HepG2 (cell line): Measurements from ENCODE around the gene DYNC2LI1.

ENCODE experiments used
- CREB3 ChIP-seq: sonication (generic); formaldehyde crosslinking; IDR thresholded peaks from 2 replicates; pipeline ENCODE4 v1.5.0; 2020; ENCODE audit warnings: missing genetic modification reagents
- CTCF ChIP-seq: sonication (generic); formaldehyde crosslinking; IDR thresholded peaks from 2 replicates; pipeline ENCODE4 v1.5.0; 2020; ENCODE audit warnings: mild to moderate bottlenecking, missing genetic modification reagents, moderate library complexity
- ELF1 ChIP-seq: sonication (generic); formaldehyde crosslinking; IDR thresholded peaks from 2 replicates; pipeline ENCODE4 v1.4.0; 2020; ENCODE audit warnings: missing genetic modification reagents
- HMGXB3 ChIP-seq: sonication (generic); formaldehyde crosslinking; IDR thresholded peaks from 2 replicates; pipeline ENCODE4 v1.4.0; 2020; ENCODE audit warnings: missing genetic modification reagents, borderline replicate concordance
- MAZ ChIP-seq, 2 experiments: sonication (generic) in 1 of 2; formaldehyde crosslinking in 1 of 2; IDR thresholded peaks; 2 replicates each; pipeline versions ENCODE4 v1.5.0 to v1.6.1; 2012 to 2020; ENCODE audit warnings: low read depth in 2 of 2, mild to moderate bottlenecking in 2 of 2, borderline replicate concordance in 1 of 2, improper control_type of control experiment in 1 of 2, low read length in 1 of 2, missing genetic modification reagents in 1 of 2, moderate library complexity in 1 of 2
- PAX8 ChIP-seq: sonication (generic); formaldehyde crosslinking; IDR thresholded peaks from 2 replicates; pipeline ENCODE4 v1.8.0; 2022; ENCODE audit warnings: mild to moderate bottlenecking, missing genetic modification reagents, borderline replicate concordance
- RBM22 ChIP-seq: fragments of 200-400 bp; formaldehyde crosslinking; optimal IDR thresholded peaks from 2 replicates; pipeline ENCODE3; 2017; ENCODE audit warnings: mild to moderate bottlenecking, low read length, moderate library complexity
- SIN3A ChIP-seq: IDR thresholded peaks from 2 replicates; pipeline ENCODE4 v1.6.1; 2011; ENCODE audit warnings: low read depth, mild to moderate bottlenecking, control low read depth, low read length, borderline replicate concordance
- SMARCE1 ChIP-seq: fragments of 450-650 bp; IDR thresholded peaks from 2 replicates; pipeline ENCODE4 v1.6.1; 2017; ENCODE audit warnings: borderline replicate concordance
- ZFX ChIP-seq: sonication (generic); formaldehyde crosslinking; IDR thresholded peaks from 2 replicates; pipeline ENCODE4 v1.4.0; 2020; ENCODE audit warnings: mild to moderate bottlenecking, low read depth, missing genetic modification reagents, moderate library complexity
- ZNF616 ChIP-seq: sonication (generic); formaldehyde crosslinking; IDR thresholded peaks from 2 replicates; pipeline ENCODE4 v1.5.0; 2020; ENCODE audit warnings: low read depth, mild to moderate bottlenecking, missing genetic modification reagents
- ZNF766 ChIP-seq: sonication (generic); formaldehyde crosslinking; IDR thresholded peaks from 2 replicates; pipeline ENCODE4 v1.5.0; 2020; ENCODE audit warnings: missing genetic modification reagents, borderline replicate concordance

DNA sequence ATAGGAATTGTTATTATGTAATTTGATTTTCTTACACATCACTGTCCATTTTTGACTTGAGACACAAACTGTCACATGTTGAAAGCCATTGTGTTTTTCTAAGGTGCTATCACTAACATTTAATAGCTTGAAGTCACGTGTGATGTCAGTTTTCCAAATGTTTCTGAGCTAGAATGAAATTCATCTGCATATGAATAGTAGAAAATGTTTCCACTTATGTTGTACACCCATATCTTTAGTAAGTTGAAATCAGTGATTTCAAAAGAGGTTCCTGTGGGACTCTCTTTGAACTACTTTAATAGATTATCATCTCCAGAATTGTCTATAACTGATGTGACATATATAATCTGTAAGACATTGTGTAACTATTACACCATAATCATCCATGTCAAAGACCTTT is 37.0 kb downstream of the DYNC2LI1 start:
- TF ChIP-seq HMGXB3 (CRISPR knock-in tag) = no peak
- TF ChIP-seq PAX8 (CRISPR knock-in tag) = no peak
- no peak for TF ChIP-seq MAZ (IDR thresholded peaks at IDR 0.05; ENCODE audit: borderline replicate concordance, low read depth, low read length)
- TF ChIP-seq MAZ (CRISPR knock-in tag; IDR thresholded peaks at IDR 0.05; ENCODE audit: low read depth) = no peak
- TF ChIP-seq ZNF766 (CRISPR knock-in tag) = no peak
- TF ChIP-seq CTCF (CRISPR knock-in tag) = no peak
- no peak for TF ChIP-seq RBM22
- no peak for TF ChIP-seq SIN3A
- no peak for TF ChIP-seq ZFX (CRISPR knock-in tag)
- TF ChIP-seq SMARCE1 = no peak
- TF ChIP-seq ZNF616 (CRISPR knock-in tag) = no peak
- no peak for TF ChIP-seq CREB3 (CRISPR knock-in tag)
- TF ChIP-seq ELF1 (CRISPR knock-in tag) = no peak
